Raji (cell line): ENCODE measurements around the gene CIB4.

ENCODE experiments used
- POLR2A ChIP-seq: IDR thresholded peaks from 2 replicates; pipeline ENCODE4 v1.6.1; 2011; ENCODE audit warnings: low read depth, low read length, control low read depth; ENCODE audit not compliant: insufficient read depth

The CIB4 gene

GRCh38 chr2:26651799-26652198 lies 10.6 kb upstream of the CIB4 start:
- no peak for TF ChIP-seq POLR2A

- no peak for TF ChIP-seq POLR2A
Measured at GRCh38 chr2:26651470-26651771, 10.3 kb upstream of the CIB4 start.

GRCh38 chr2:26650713-26651469 lies 9.7 kb upstream of the CIB4 start:
- TF ChIP-seq POLR2A: no peak

- TF ChIP-seq POLR2A: no peak
Measured at GRCh38 chr2:26649992-26650712, 9.0 kb upstream of the CIB4 start.

- no peak for TF ChIP-seq POLR2A
Measured at GRCh38 chr2:26649322-26649721, 8.2 kb upstream of the CIB4 start.

GRCh38 chr2:26648516-26648915 lies 7.3 kb upstream of the CIB4 start:
- TF ChIP-seq POLR2A: no peak

GRCh38 chr2:26647981-26648380 lies 6.8 kb upstream of the CIB4 start:
- TF ChIP-seq POLR2A: no peak

- TF ChIP-seq POLR2A: no peak
Measured at GRCh38 chr2:26646986-26647672, 6.0 kb upstream of the CIB4 start.

- TF ChIP-seq POLR2A: no peak
Measured at GRCh38 chr2:26645762-26646161, 4.6 kb upstream of the CIB4 start.

GRCh38 chr2:26644188-26644835 lies 3.1 kb upstream of the CIB4 start:
- no peak for TF ChIP-seq POLR2A

- no peak for TF ChIP-seq POLR2A
Measured at GRCh38 chr2:26642429-26642828, 1.3 kb upstream of the CIB4 start.

GRCh38 chr2:26640331-26640745 lies 828 bp downstream of the CIB4 start:
- no peak for TF ChIP-seq POLR2A

- no peak for TF ChIP-seq POLR2A
Measured at GRCh38 chr2:26639685-26640243, 1.4 kb downstream of the CIB4 start.

- TF ChIP-seq POLR2A: no peak
Measured at GRCh38 chr2:26637811-26638310, 3.3 kb downstream of the CIB4 start.

GRCh38 chr2:26636935-26637334 lies 4.2 kb downstream of the CIB4 start:
- no peak for TF ChIP-seq POLR2A
